Measurements from ENCODE around the gene GFY.

GFY gene

GRCh38 chr19:49389406-49389805, 35.8 kb upstream of the GFY start:
- no peak for ATAC-seq
- TF ChIP-seq PATZ1 (CRISPR knock-in tag; IDR thresholded peaks at IDR 0.05; ENCODE audit: borderline replicate concordance) (no peak), ZNF565 (CRISPR knock-in tag; conservative IDR thresholded peaks at IDR 0.05; ENCODE audit: low read depth) (no peak), TSHZ2 (CRISPR knock-in tag; IDR thresholded peaks at IDR 0.05) (no peak), SNAI2 (CRISPR knock-in tag; IDR thresholded peaks at IDR 0.05) (no peak), ZC3H10 (CRISPR knock-in tag; IDR thresholded peaks at IDR 0.05) (no peak), ZFP30 (CRISPR knock-in tag; IDR thresholded peaks at IDR 0.05) (no peak)

GRCh38 chr19:49390131-49390928, 34.9 kb upstream of the GFY start:
- no peak for TF ChIP-seq ZNF565 (CRISPR knock-in tag; conservative IDR thresholded peaks at IDR 0.05; ENCODE audit: low read depth)
- no peak for TF ChIP-seq TCF4 (CRISPR knock-in tag; IDR thresholded peaks at IDR 0.05; ENCODE audit: borderline replicate concordance)
- TF ChIP-seq, protein P1, sequence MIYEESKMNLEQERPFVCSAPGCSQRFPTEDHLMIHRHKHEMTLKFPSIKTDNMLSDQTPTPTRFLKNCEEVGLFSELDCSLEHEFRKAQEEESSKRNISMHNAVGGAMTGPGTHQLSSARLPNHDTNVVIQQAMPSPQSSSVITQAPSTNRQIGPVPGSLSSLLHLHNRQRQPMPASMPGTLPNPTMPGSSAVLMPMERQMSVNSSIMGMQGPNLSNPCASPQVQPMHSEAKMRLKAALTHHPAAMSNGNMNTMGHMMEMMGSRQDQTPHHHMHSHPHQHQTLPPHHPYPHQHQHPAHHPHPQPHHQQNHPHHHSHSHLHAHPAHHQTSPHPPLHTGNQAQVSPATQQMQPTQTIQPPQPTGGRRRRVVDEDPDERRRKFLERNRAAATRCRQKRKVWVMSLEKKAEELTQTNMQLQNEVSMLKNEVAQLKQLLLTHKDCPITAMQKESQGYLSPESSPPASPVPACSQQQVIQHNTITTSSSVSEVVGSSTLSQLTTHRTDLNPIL (CRISPR knock-in tag; IDR thresholded peaks at IDR 0.05; ENCODE audit: low read depth) = no peak
- TF ChIP-seq SNAI2 (CRISPR knock-in tag; IDR thresholded peaks at IDR 0.05) = no peak
- TF ChIP-seq GLIS3 (CRISPR knock-in tag; IDR thresholded peaks at IDR 0.05) = no peak
- no peak for TF ChIP-seq CSRNP3 (CRISPR knock-in tag; IDR thresholded peaks at IDR 0.05)
- TF ChIP-seq TOX (CRISPR knock-in tag; IDR thresholded peaks at IDR 0.05; ENCODE audit: borderline replicate concordance) = no peak
- TF ChIP-seq, protein P2, sequence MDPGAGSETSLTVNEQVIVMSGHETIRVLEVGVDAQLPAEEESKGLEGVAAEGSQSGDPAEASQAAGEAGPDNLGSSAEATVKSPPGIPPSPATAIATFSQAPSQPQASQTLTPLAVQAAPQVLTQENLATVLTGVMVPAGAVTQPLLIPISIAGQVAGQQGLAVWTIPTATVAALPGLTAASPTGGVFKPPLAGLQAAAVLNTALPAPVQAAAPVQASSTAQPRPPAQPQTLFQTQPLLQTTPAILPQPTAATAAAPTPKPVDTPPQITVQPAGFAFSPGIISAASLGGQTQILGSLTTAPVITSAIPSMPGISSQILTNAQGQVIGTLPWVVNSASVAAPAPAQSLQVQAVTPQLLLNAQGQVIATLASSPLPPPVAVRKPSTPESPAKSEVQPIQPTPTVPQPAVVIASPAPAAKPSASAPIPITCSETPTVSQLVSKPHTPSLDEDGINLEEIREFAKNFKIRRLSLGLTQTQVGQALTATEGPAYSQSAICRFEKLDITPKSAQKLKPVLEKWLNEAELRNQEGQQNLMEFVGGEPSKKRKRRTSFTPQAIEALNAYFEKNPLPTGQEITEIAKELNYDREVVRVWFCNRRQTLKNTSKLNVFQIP (CRISPR knock-in tag; IDR thresholded peaks at IDR 0.05; ENCODE audit: borderline replicate concordance, low read depth) = no peak
- TF ChIP-seq ZFP30 (CRISPR knock-in tag; IDR thresholded peaks at IDR 0.05) = no peak
- no peak for TF ChIP-seq CSDC2 (CRISPR knock-in tag; IDR thresholded peaks at IDR 0.05)
- TF ChIP-seq ARNTL (CRISPR knock-in tag; IDR thresholded peaks at IDR 0.05; ENCODE audit: borderline replicate concordance, low read depth) = no peak
- TF ChIP-seq PATZ1 (CRISPR knock-in tag; IDR thresholded peaks at IDR 0.05; ENCODE audit: borderline replicate concordance) = no peak
- no peak for TF ChIP-seq ZNF8 (CRISPR knock-in tag; IDR thresholded peaks at IDR 0.05)
- no peak for TF ChIP-seq ISL1 (CRISPR knock-in tag; IDR thresholded peaks at IDR 0.05)
- no peak for ATAC-seq

DNA sequence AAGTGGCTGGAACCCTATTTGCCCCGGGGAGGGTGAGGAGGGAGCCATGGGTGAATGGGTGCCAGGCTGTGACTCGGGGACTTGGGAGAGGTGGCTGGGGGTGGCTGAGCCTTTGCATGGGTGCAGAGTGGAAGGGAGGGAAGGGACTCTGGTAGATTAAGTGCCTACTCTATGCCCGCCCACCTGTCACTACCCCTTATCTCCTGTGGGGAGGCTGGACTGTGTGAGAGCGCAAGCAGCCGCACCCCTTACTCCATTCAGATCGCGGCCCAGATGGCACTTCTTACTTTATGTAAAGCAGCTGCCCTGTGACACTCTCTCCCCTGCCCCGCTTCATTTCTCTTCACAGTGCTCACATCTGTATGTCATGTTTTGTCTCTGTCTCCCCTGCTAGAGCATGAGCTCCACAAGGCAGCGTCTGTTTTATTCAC, 34.2 kb upstream of the GFY start:
- no peak; the same call in 1 of the 3 replicates for ATAC-seq
- TF ChIP-seq CSRNP3 (CRISPR knock-in tag; IDR thresholded peaks at IDR 0.05) = no peak
- no peak for TF ChIP-seq PATZ1 (CRISPR knock-in tag; IDR thresholded peaks at IDR 0.05; ENCODE audit: borderline replicate concordance)
- TF ChIP-seq, protein P1 (CRISPR knock-in tag; IDR thresholded peaks at IDR 0.05; ENCODE audit: low read depth) = no peak
- no peak for TF ChIP-seq ZNF565 (CRISPR knock-in tag; conservative IDR thresholded peaks at IDR 0.05; ENCODE audit: low read depth)
- no peak for TF ChIP-seq GLIS3 (CRISPR knock-in tag; IDR thresholded peaks at IDR 0.05)
- TF ChIP-seq ZNF70 (CRISPR knock-in tag; IDR thresholded peaks at IDR 0.05) = no peak
- no peak for TF ChIP-seq ZC3H10 (CRISPR knock-in tag; IDR thresholded peaks at IDR 0.05)
- TF ChIP-seq OSR1 (CRISPR knock-in tag; IDR thresholded peaks at IDR 0.05) = no peak
- no peak for TF ChIP-seq ZFP30 (CRISPR knock-in tag; IDR thresholded peaks at IDR 0.05)
- no peak for TF ChIP-seq ESRRG (CRISPR knock-in tag; IDR thresholded peaks at IDR 0.05)
- TF ChIP-seq CSDC2 (CRISPR knock-in tag; IDR thresholded peaks at IDR 0.05) = no peak
